LHCN-M2 (cell line): ENCODE results near the gene PSMF1. TPM values are rescaled to one million over a fixed set of nuclear protein-coding genes. Genes with fewer than 3 reads are reported as not detected.
"Not testable (repeated sequence)": the region's sequence is repeated elsewhere in the genome, so short reads cannot be mapped to it uniquely, and the experiment has no call there.

Source experiments
- DNase-seq: peaks from one replicate; pipeline ENCODE4 v3.0.0-alpha.2; 2012; ENCODE audit warnings: low read depth
- total RNA-seq: library from RNA; depleted of rRNA; stranded (reverse); fragments of >200 nt; gene quantifications from 2 replicates; pipeline ENCODE4 v1.2.3, GENCODE V29; 2014; rRNA removed

Gene PSMF1
- total RNA-seq, 1 experiment from 2014 or later, result 142 TPM

GRCh38 chr20:1214838-1215261 lies 96.4 kb downstream of the PSMF1 start:
- DNase-seq, result no peak

GRCh38 chr20:1215386-1216170 lies 97.2 kb downstream of the PSMF1 start:
- DNase-seq, result no peak

GRCh38 chr20:1216527-1217427 lies 98.4 kb downstream of the PSMF1 start:
- not testable (repeated sequence) for DNase-seq

Other genes with a start within 250 kb of the PSMF1 start
- not detected in 2 replicates for gene ANGPT4, start 202.3 kb upstream of the PSMF1 start, total RNA-seq
- gene RSPO4, start 116.3 kb upstream of the PSMF1 start, total RNA-seq, result not detected in 2 replicates
- gene TMEM74B, start 66.4 kb downstream of the PSMF1 start, total RNA-seq, result 0.13 TPM in 1 of 2 replicates, not detected in the other
- gene C20orf202, start 84.9 kb downstream of the PSMF1 start, total RNA-seq, result not detected in 2 replicates
- gene RAD21L1, start 107.4 kb downstream of the PSMF1 start, total RNA-seq, result 0.19 and 0.29 TPM in 2 replicates
- gene SNPH, start 147.7 kb downstream of the PSMF1 start, total RNA-seq, result 14.0 and 15.8 TPM in 2 replicates
- gene SDCBP2, start 210.5 kb downstream of the PSMF1 start, total RNA-seq, result 1.5 and 2.9 TPM in 2 replicates